ENCODE results near the gene SLC34A3. TPM values are rescaled to one million over a fixed set of nuclear protein-coding genes. Genes with fewer than 3 reads are reported as not detected.

SLC34A3 gene
- total and polyA plus RNA-seq, 2 donors (not counting 1 experiment from before 2014, with no cell fraction given) = not detected

GRCh38 chr9:137226338-137227053 lies 4.2 kb upstream of the SLC34A3 start:
- TF ChIP-seq EZH2 (IDR thresholded peaks at IDR 0.05; ENCODE audit: borderline replicate concordance, insufficient read depth, low read depth, low read length, poor library complexity, severe bottlenecking) = no peak
- Histone ChIP-seq H3K27ac (ENCODE audit: low read length in 2 of 2) (no peak overlapping the region), H3K4me1 (ENCODE audit: control insufficient read depth in 2 of 2, insufficient read depth in 2 of 2, low read length in 2 of 2) (peaks cover 13 to 31% of the 10 kb centered on the region in 2 donors), H3K9ac (ENCODE audit: low read length) (no peak overlapping the region), H3K27me3 (replicated peaks in 1 of 4; ENCODE audit: control extremely low read depth in 1 of 4, control insufficient read depth in 3 of 4, insufficient read depth in 4 of 4, low read length in 3 of 4) (peaks cover 0 to 35% (median 2%) of the 10 kb centered on the region in 4 experiments), H3K4me2 (replicated peaks; ENCODE audit: low read depth, low read length, poor library complexity, severe bottlenecking) (no peak overlapping the region), H2AFZ (ENCODE audit: insufficient read depth, low read depth, low read length, poor library complexity, severe bottlenecking) (no peak overlapping the region), H3K79me2 (ENCODE audit: control insufficient read depth, insufficient read depth, low read length) (no peaks in the 10 kb centered on the region), H3K9me3 (ENCODE audit: control extremely low read depth in 1 of 3, control insufficient read depth in 2 of 3, insufficient read depth in 1 of 3, low read length in 2 of 3) (no peaks in the 10 kb centered on the region), H3K4me3 (ENCODE audit: control extremely low read depth in 1 of 5, extremely low read depth in 1 of 5, insufficient read depth in 1 of 5, low read depth in 2 of 5, low read length in 4 of 5) (no peak overlapping the region), H4K20me1 (ENCODE audit: control insufficient read depth, insufficient read depth, low read length, poor library complexity, severe bottlenecking) (no peaks in the 10 kb centered on the region), H3K36me3 (replicated peaks in 1 of 2; ENCODE audit: control extremely low read depth in 1 of 2, control insufficient read depth in 1 of 2, extremely low read depth in 1 of 2, insufficient read depth in 2 of 2, low read length in 1 of 2) (no peaks in the 10 kb centered on the region)
- 79% methylated on average over 17 of the region's 18 CpGs for WGBS (ENCODE audit: insufficient coverage)
- POLR2A ChIA-PET = interaction anchor here (0.8 kb wide), 1 partner anchor 180 kb away, joined by 5 read pairs; no protein-coding TSS in a partner anchor
- no peak overlapping the region for H3K4me3 Mint-ChIP-seq
- H3K9me3 Mint-ChIP-seq (ENCODE audit: insufficient read depth) = no peaks in the 10 kb centered on the region
- intact Hi-C loops (cut with micrococcal nuclease) = loop anchor here (1.0 kb wide), 2 partner anchors 38 to 108 kb away; partner anchors contain the start of genes ANAPC2 and SSNA1
- no peak overlapping the region for H3K27ac Mint-ChIP-seq
- peaks cover 4% of the 10 kb centered on the region for H3K27me3 Mint-ChIP-seq
- peaks cover 14% of the 10 kb centered on the region for H3K4me1 Mint-ChIP-seq
- no peak for ATAC-seq (ENCODE audit: low read depth)
- DNase-seq = no peak
- CTCF ChIA-PET = interaction anchor here (0.6 to 7.0 kb wide), 17 partner anchors 12 to 197 kb away, joined by 3 to 76 read pairs (median 5); partner anchors contain the start of genes ANAPC2, NELFB, NPDC1 and SSNA1

- Mint-ChIP-seq H3K4me3 (no peak within 1 kb of the TSS), H3K4me1 (peaks cover 14% of the 10 kb centered on the region)
Observed at GRCh38 chr9:137227054-137227852, 3.4 kb upstream of the SLC34A3 start, which contains the start of gene RNF224. TSS of gene RNF224 (plus strand) at chr9:137227502. CDS start at chr9:137228336, 834 bp downstream.

More at GRCh38 chr9:137227054-137227852, 3.4 kb upstream of the SLC34A3 start, which contains the start of gene RNF224:
- peak within 1 kb of the TSS; percentile 16 for H3K4me2 ChIP-seq (replicated peaks; ENCODE audit: low read depth, low read length, poor library complexity, severe bottlenecking)
- ATAC-seq (ENCODE audit: low read depth) (peak; percentile 32), DNase-seq (peak; percentile 89)
- H3K27ac ChIP-seq (ENCODE audit: low read length in 2 of 2) = no peak within 1 kb of the TSS
- H4K20me1 ChIP-seq (ENCODE audit: control insufficient read depth, insufficient read depth, low read length, poor library complexity, severe bottlenecking) = no peaks in the 10 kb centered on the region
- TF ChIP-seq EZH2 (IDR thresholded peaks at IDR 0.05; ENCODE audit: borderline replicate concordance, insufficient read depth, low read depth, low read length, poor library complexity, severe bottlenecking) = no peak
- peak; percentile 82 for TF ChIP-seq CTCF (IDR thresholded peaks at IDR 0.05)
- no peaks in the 10 kb centered on the region for H3K79me2 ChIP-seq (ENCODE audit: control insufficient read depth, insufficient read depth, low read length)
- H3K27me3 ChIP-seq (replicated peaks in 1 of 4; ENCODE audit: control extremely low read depth in 1 of 4, control insufficient read depth in 3 of 4, insufficient read depth in 4 of 4, low read length in 3 of 4) = peaks cover 0 to 35% (median 2%) of the 10 kb centered on the region in 4 experiments
- WGBS (ENCODE audit: insufficient coverage) = 47% methylated on average over 24 of the region's 25 CpGs
- no peak within 1 kb of the TSS for H3K4me3 ChIP-seq (ENCODE audit: control extremely low read depth in 1 of 5, extremely low read depth in 1 of 5, insufficient read depth in 1 of 5, low read depth in 2 of 5, low read length in 4 of 5)
- no peaks in the 10 kb centered on the region for H3K36me3 ChIP-seq (replicated peaks in 1 of 2; ENCODE audit: control extremely low read depth in 1 of 2, control insufficient read depth in 1 of 2, extremely low read depth in 1 of 2, insufficient read depth in 2 of 2, low read length in 1 of 2)
- H3K9me3 ChIP-seq (ENCODE audit: control extremely low read depth in 1 of 3, control insufficient read depth in 2 of 3, insufficient read depth in 1 of 3, low read length in 2 of 3) = no peaks in the 10 kb centered on the region
- Mint-ChIP-seq H3K27me3 (peaks cover 4% of the 10 kb centered on the region), H3K27ac (no peak within 1 kb of the TSS), H3K9me3 (ENCODE audit: insufficient read depth) (no peaks in the 10 kb centered on the region)
- intact Hi-C loops (cut with micrococcal nuclease) = loop anchor here (1.0 kb wide), 2 partner anchors 39 to 109 kb away; partner anchors contain the start of genes ANAPC2 and SSNA1
- peaks cover 13 to 28% of the 10 kb centered on the region in 2 donors for H3K4me1 ChIP-seq (ENCODE audit: control insufficient read depth in 2 of 2, insufficient read depth in 2 of 2, low read length in 2 of 2)
- no peak within 1 kb of the TSS for H3K9ac ChIP-seq (ENCODE audit: low read length)
- ChIA-PET POLR2A (interaction anchor here (0.7 to 1.0 kb wide), 3 partner anchors 14 to 181 kb away, joined by 3 to 5 read pairs (median 3); partner anchors contain the start of genes SAPCD2 and TUBB4B), CTCF (interaction anchor here (0.5 to 7.0 kb wide), 24 partner anchors 11 to 440 kb away, joined by 3 to 76 read pairs (median 5); partner anchors contain the start of genes ANAPC2, DPP7, MAN1B1 and NPDC1)
- H2AFZ ChIP-seq (ENCODE audit: insufficient read depth, low read depth, low read length, poor library complexity, severe bottlenecking) = peak within 1 kb of the TSS; percentile 40

All from B cell (primary cell).